ENCODE measurements around the gene USP24. TPM values are rescaled to one million over a fixed set of nuclear protein-coding genes. Genes with fewer than 3 reads are reported as not detected.

USP24 gene, protein sequence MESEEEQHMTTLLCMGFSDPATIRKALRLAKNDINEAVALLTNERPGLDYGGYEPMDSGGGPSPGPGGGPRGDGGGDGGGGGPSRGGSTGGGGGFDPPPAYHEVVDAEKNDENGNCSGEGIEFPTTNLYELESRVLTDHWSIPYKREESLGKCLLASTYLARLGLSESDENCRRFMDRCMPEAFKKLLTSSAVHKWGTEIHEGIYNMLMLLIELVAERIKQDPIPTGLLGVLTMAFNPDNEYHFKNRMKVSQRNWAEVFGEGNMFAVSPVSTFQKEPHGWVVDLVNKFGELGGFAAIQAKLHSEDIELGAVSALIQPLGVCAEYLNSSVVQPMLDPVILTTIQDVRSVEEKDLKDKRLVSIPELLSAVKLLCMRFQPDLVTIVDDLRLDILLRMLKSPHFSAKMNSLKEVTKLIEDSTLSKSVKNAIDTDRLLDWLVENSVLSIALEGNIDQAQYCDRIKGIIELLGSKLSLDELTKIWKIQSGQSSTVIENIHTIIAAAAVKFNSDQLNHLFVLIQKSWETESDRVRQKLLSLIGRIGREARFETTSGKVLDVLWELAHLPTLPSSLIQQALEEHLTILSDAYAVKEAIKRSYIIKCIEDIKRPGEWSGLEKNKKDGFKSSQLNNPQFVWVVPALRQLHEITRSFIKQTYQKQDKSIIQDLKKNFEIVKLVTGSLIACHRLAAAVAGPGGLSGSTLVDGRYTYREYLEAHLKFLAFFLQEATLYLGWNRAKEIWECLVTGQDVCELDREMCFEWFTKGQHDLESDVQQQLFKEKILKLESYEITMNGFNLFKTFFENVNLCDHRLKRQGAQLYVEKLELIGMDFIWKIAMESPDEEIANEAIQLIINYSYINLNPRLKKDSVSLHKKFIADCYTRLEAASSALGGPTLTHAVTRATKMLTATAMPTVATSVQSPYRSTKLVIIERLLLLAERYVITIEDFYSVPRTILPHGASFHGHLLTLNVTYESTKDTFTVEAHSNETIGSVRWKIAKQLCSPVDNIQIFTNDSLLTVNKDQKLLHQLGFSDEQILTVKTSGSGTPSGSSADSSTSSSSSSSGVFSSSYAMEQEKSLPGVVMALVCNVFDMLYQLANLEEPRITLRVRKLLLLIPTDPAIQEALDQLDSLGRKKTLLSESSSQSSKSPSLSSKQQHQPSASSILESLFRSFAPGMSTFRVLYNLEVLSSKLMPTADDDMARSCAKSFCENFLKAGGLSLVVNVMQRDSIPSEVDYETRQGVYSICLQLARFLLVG (N-terminal part only)
- total RNA-seq = 10 to 100 TPM; 31.8 to 34.9 TPM

DNA sequence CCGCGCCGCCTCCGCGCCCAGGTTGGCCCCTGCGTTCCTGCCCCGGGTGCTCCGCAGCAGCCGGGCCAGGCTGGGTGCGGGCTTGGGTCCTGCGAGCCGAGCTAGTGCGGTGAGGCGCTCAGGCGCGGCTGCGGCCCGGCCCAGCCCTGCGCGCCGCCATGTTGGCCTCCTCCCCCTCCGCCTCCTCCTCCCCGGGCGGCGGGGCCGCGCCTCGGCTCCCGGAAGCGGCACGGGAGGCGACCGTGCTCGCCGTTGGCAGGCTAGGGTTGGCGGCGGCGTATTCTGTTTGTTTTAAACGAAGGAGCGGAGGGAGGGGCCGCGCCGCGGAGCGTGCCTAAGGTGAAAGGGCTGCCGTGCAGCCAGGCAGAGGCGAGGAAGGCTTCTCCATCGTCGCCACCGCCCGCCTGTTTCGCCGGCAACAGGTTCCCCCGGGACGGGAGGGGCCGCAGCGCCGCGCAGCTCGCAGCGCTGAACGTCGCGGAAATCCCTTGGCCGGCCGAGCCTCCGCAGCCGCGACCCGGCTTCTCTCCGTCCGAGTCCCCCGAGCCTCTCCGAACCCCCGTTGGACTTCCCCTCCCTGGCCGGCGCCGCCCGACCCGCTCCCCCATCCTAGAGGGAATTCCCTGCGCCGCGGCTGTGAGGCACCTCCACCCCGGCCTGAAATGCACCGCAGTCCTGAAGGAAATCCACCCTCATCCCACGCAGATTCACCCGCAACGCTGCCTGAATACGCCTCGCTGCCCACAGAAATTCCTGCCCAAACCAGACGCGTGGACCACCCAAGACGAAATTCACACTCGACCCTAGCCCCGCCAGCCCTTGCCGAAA is at the start of gene USP24:
Gene USP24 (minus strand): TSS at position 171 of the 828 bp plus-strand sequence. CDS start 251 bp downstream, outside the sequence.
- DNase-seq = peak; percentile 89
- intact Hi-C loops (cut with DNase I) = loop anchor here (10.0 kb wide), 1 partner anchor 71 kb away; no protein-coding TSS in a partner anchor
- Histone ChIP-seq H3K9ac (ENCODE audit: low read depth in 2 of 2, low read length in 2 of 2) (peak within 1 kb of the TSS; percentile 93 to 96), H3K27me3 (no peaks in the 10 kb centered on the region), H3K36me3 (no peaks in the 10 kb centered on the region), H3K4me3 (peak within 1 kb of the TSS; percentile 74), H3K27ac (peak within 1 kb of the TSS; percentile 89), H3K9me3 (no peaks in the 10 kb centered on the region), H3K4me1 (peaks cover 14% of the 10 kb centered on the region)
- TF ChIP-seq, protein P1, sequence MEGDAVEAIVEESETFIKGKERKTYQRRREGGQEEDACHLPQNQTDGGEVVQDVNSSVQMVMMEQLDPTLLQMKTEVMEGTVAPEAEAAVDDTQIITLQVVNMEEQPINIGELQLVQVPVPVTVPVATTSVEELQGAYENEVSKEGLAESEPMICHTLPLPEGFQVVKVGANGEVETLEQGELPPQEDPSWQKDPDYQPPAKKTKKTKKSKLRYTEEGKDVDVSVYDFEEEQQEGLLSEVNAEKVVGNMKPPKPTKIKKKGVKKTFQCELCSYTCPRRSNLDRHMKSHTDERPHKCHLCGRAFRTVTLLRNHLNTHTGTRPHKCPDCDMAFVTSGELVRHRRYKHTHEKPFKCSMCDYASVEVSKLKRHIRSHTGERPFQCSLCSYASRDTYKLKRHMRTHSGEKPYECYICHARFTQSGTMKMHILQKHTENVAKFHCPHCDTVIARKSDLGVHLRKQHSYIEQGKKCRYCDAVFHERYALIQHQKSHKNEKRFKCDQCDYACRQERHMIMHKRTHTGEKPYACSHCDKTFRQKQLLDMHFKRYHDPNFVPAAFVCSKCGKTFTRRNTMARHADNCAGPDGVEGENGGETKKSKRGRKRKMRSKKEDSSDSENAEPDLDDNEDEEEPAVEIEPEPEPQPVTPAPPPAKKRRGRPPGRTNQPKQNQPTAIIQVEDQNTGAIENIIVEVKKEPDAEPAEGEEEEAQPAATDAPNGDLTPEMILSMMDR (IDR thresholded peaks at IDR 0.05) = no peak

DNA sequence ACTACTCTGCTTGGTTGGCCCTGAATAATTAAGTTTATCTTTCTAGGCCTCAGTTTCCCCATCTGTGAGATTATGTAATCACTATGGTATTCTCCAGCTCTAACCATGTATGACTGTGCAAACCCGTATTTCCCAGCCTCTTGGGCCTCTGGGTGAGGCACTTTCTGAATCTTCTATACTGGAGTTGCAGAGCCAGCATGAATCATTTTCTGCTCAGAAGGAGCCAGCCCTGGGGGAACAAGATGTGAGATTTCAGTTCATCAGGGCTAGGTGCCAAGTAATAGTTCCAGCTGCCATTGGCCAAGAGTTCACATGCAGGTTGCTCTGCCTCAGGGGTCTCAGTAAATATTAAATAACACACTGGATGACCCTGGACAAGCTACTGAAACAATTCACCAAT is 47.7 kb upstream of the USP24 start:
- TF ChIP-seq, protein P1 (IDR thresholded peaks at IDR 0.05) = no peak
- intact Hi-C loops (cut with DNase I) = no loop called here
- H3K4me3 ChIP-seq = no peak overlapping the region

DNA sequence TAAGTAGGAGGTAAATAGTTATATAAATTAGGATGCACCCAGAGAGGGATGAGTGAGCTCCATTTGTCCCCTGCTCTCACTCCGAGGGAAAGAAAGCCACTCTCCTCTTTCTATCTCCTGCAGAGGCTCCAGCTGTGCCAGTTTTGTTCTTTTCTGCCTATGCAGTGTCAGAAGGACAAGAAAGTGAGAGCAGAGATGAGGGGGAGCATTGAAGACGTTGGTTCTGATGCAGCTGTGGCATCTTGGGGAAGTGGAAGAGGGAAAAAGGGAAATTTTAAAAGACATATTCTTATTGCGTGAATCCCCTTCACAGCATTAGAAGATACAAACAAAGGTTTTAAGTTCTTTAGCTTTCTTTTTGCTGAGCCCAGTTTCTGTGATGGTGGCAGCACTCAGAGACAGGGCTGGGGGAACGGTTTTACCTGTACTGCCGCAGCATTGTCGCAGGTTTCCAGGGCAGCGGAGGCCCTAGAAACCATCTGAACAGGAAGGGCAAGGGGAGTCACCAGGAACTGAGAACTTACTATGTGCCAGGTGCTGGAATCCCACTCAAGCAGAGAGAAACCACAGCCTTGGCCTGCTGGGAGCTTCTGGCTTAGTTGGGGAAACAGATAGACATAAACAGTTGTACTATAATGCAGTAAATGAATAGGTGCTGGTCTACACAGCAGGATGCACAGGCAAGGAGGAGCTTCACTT is 44.9 kb upstream of the USP24 start:
- intact Hi-C loops (cut with DNase I) = no loop called here
- no peak overlapping the region for H3K27ac ChIP-seq
- no peaks in the 10 kb centered on the region for H3K9me3 ChIP-seq
- TF ChIP-seq, protein P1 (IDR thresholded peaks at IDR 0.05) = no peak
- H3K4me3 ChIP-seq = no peak overlapping the region
- DNase-seq = no peak
- H3K27me3 ChIP-seq = no peaks in the 10 kb centered on the region
- H3K36me3 ChIP-seq = no peaks in the 10 kb centered on the region
- no peaks in the 10 kb centered on the region for H3K4me1 ChIP-seq
- H3K9ac ChIP-seq (ENCODE audit: low read depth in 2 of 2, low read length in 2 of 2) = no peak overlapping the region

More for the DNA sequence above, 47.7 kb upstream of the USP24 start:
- Histone ChIP-seq H3K4me1 (no peaks in the 10 kb centered on the region), H3K36me3 (no peaks in the 10 kb centered on the region), H3K9me3 (no peaks in the 10 kb centered on the region), H3K9ac (ENCODE audit: low read depth in 2 of 2, low read length in 2 of 2) (no peak overlapping the region), H3K27me3 (no peaks in the 10 kb centered on the region), H3K27ac (no peak overlapping the region)
- no peak for DNase-seq

DNA sequence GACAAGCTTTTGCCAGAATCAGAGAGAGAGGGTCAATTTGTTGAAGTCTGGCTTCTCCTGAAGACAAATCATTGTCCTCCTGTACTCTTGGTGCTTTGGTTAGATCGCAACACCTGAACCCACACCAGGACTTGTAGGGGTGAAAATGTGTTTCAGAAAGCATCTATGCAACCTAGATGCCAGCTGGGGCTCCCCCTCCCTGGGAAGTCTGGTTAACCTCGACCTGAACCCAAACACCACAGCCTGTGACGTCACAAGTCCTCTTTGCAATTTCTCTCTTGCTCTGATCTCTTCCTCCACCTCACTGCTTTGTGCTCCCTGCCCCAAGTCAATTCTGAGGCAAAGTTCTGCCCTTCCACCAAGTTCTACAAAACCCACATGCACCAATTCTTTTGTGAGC is 42.8 kb upstream of the USP24 start:
- H3K27ac ChIP-seq = no peak overlapping the region
- TF ChIP-seq, protein P1 (IDR thresholded peaks at IDR 0.05) = no peak
- no peak overlapping the region for H3K4me3 ChIP-seq
- no peaks in the 10 kb centered on the region for H3K4me1 ChIP-seq
- no peak overlapping the region for H3K9ac ChIP-seq (ENCODE audit: low read depth in 2 of 2, low read length in 2 of 2)
- H3K9me3 ChIP-seq = no peaks in the 10 kb centered on the region
- no peaks in the 10 kb centered on the region for H3K36me3 ChIP-seq
- DNase-seq = no peak
- intact Hi-C loops (cut with DNase I) = no loop called here
- H3K27me3 ChIP-seq = no peaks in the 10 kb centered on the region

All from colonic mucosa (tissue), 4 donors.